A549 (cell line): Measurements from ENCODE around the gene RELN. TPM values are rescaled to one million over a fixed set of nuclear protein-coding genes. Genes with fewer than 3 reads are reported as not detected.

ENCODE experiments used
- ATAC-seq, 2 experiments: fragments of 200-7000 bp in 1 of 2; fragments of >200 bp in 1 of 2; cut with Nextera tagmentation in 1 of 2; cut with Tn5 transposase in 1 of 2; 3 replicates each; pipeline versions ENCODE4 v1.8.0 to v1.9.1; 2018 to 2020; ENCODE audit warnings: mild to moderate bottlenecking in 1 of 2, moderate library complexity in 1 of 2
- CTCF ChIA-PET: fragments of 300-600 bp; sonication (Branson Sonifier 250); formaldehyde crosslinking; extraction: SDS; loops from one replicate; lab custom pipeline; 2021; ENCODE audit warnings: antibody characterized with exemption, inconsistent platforms; lab: Yijun Ruan, JAX
- POLR2A ChIA-PET: fragments of 350-600 bp; formaldehyde crosslinking; extraction: SDS; loops from one replicate; lab custom pipeline; 2021; ENCODE audit warnings: antibody characterized with exemption, inconsistent platforms; lab: Yijun Ruan, JAX
- DNase-seq, 2 experiments: peaks; one replicate each; pipeline versions ENCODE4 v3.0.0 to v3.0.0-alpha.2; 2011 to 2016; ENCODE audit warnings: low read depth in 1 of 2, low spot score in 1 of 2
- FAIRE-seq: peaks from 2 replicates; lab custom pipeline; 2011; peaks lifted over from hg19 to GRCh38; lab: Jason Lieb, UNC
- H3K27ac ChIP-seq, 2 experiments: fragments of >200 bp; sonication (Bioruptor Twin); formaldehyde crosslinking; 3 replicates each; pipeline ENCODE4 v1.5.1; 2016 to 2017
- H3K4me1 ChIP-seq: fragments of >200 bp; sonication (Bioruptor Twin); formaldehyde crosslinking; 3 replicates; pipeline ENCODE4 v1.6.1; 2016
- H3K4me2 ChIP-seq: fragments of >200 bp; sonication (Bioruptor Twin); formaldehyde crosslinking; 3 replicates; pipeline ENCODE4 v1.6.1; 2016
- H3K4me3 ChIP-seq: fragments of >200 bp; sonication (Bioruptor Twin); formaldehyde crosslinking; 3 replicates; pipeline ENCODE4 v1.5.1; 2016
- H3K9me3 ChIP-seq: fragments of >200 bp; sonication (Bioruptor Twin); formaldehyde crosslinking; 3 replicates; pipeline ENCODE4 v1.6.1; 2016
- BCL3 ChIP-seq: fragments of >200 bp; sonication (Bioruptor Twin); formaldehyde crosslinking; IDR thresholded peaks from 3 replicates; pipeline ENCODE4 v1.6.1; 2016
- BHLHE40 ChIP-seq: IDR thresholded peaks from 2 replicates; pipeline ENCODE4 v1.6.1; 2012; ENCODE audit warnings: low read depth, low read length, inconsistent platforms
- CBX8 ChIP-seq: fragments of 200-600 bp; sonication (generic); IDR thresholded peaks from 2 replicates; pipeline ENCODE4 v1.6.1; 2016
- CEBPB ChIP-seq, 2 experiments: fragments of >200 bp in 1 of 2; sonication (Bioruptor Twin) in 1 of 2; formaldehyde crosslinking in 1 of 2; IDR thresholded peaks; 2 replicates each; pipeline ENCODE4 v1.6.1; 2012 to 2016
- ELK1 ChIP-seq: fragments of 150-350 bp; IDR thresholded peaks from 2 replicates; pipeline ENCODE4 v1.6.1; 2014; ENCODE audit warnings: low read depth, mild to moderate bottlenecking, low read length
- ESRRA ChIP-seq: fragments of 150-350 bp; IDR thresholded peaks from 2 replicates; pipeline ENCODE4 v1.6.1; 2014; ENCODE audit warnings: mild to moderate bottlenecking, low read length, borderline replicate concordance
- FOSL2 ChIP-seq, 2 experiments: fragments of 450-650 bp in 1 of 2; fragments of >200 bp in 1 of 2; sonication (Bioruptor Twin) in 1 of 2; formaldehyde crosslinking; IDR thresholded peaks; 2 replicates each; pipeline versions ENCODE4 v1.5.0 to v1.6.1; 2016 to 2020; ENCODE audit warnings: mild to moderate bottlenecking in 1 of 2, moderate library complexity in 1 of 2
- FOXS1 ChIP-seq: fragments of 250-450 bp; sonication (Bioruptor Pico); IDR thresholded peaks from 2 replicates; pipeline ENCODE4 v1.5.0; 2020; ENCODE audit warnings: mild to moderate bottlenecking, moderate library complexity
- HOXA7 ChIP-seq: fragments of 250-450 bp; sonication (Bioruptor Pico); IDR thresholded peaks from 2 replicates; pipeline ENCODE4 v1.5.0; 2020; ENCODE audit warnings: mild to moderate bottlenecking, moderate library complexity
- HOXB13 ChIP-seq: fragments of 250-450 bp; sonication (Bioruptor Pico); IDR thresholded peaks from 2 replicates; pipeline ENCODE4 v1.5.0; 2020; ENCODE audit warnings: low read depth, mild to moderate bottlenecking, moderate library complexity
- HOXB5 ChIP-seq: fragments of 250-450 bp; sonication (Bioruptor Pico); IDR thresholded peaks from 2 replicates; pipeline ENCODE4 v1.5.0; 2020; ENCODE audit warnings: mild to moderate bottlenecking, moderate library complexity
- KDM5A ChIP-seq: fragments of 200-600 bp; sonication (generic); IDR thresholded peaks from 2 replicates; pipeline ENCODE4 v1.6.1; 2016; ENCODE audit warnings: antibody characterized with exemption, mild to moderate bottlenecking
- MYC ChIP-seq: IDR thresholded peaks from 2 replicates; pipeline ENCODE4 v1.6.1; 2012; ENCODE audit warnings: mild to moderate bottlenecking, inconsistent platforms, low read length, improper control_type of control experiment, borderline replicate concordance
- NPAS2 ChIP-seq: fragments of 250-450 bp; sonication (Bioruptor Pico); IDR thresholded peaks from 2 replicates; pipeline ENCODE4 v1.8.0; 2022; ENCODE audit warnings: mild to moderate bottlenecking, moderate library complexity, borderline replicate concordance
- NR3C1 ChIP-seq: fragments of >200 bp; sonication (Bioruptor Twin); formaldehyde crosslinking; IDR thresholded peaks from 3 replicates; pipeline ENCODE4 v1.6.1; 2017
- PHF8 ChIP-seq: fragments of 200-600 bp; sonication (generic); IDR thresholded peaks from 2 replicates; pipeline ENCODE4 v1.6.1; 2016; ENCODE audit warnings: low read depth, mild to moderate bottlenecking, antibody characterized with exemption, moderate library complexity, borderline replicate concordance
- RAD21 ChIP-seq, 2 experiments: fragments of >200 bp in 1 of 2; sonication (Bioruptor Twin) in 1 of 2; formaldehyde crosslinking in 1 of 2; IDR thresholded peaks in 1 of 2; conservative IDR thresholded peaks in 1 of 2; 2 replicates in 1 of 2; 3 replicates in 1 of 2; pipeline ENCODE4 v1.6.1; 2012 to 2018; ENCODE audit warnings: inconsistent platforms in 1 of 2
- RARB ChIP-seq: fragments of 250-450 bp; sonication (Bioruptor Pico); IDR thresholded peaks from 2 replicates; pipeline ENCODE4 v1.8.0; 2021; ENCODE audit warnings: mild to moderate bottlenecking, moderate library complexity
- SMC3 ChIP-seq: fragments of >200 bp; sonication (Bioruptor Twin); formaldehyde crosslinking; IDR thresholded peaks from 3 replicates; pipeline ENCODE4 v1.6.1; 2018; ENCODE audit warnings: inconsistent platforms
- TFCP2L1 ChIP-seq: fragments of 250-450 bp; sonication (Bioruptor Pico); IDR thresholded peaks from 2 replicates; pipeline ENCODE4 v1.5.0; 2021; ENCODE audit warnings: mild to moderate bottlenecking
- ZNF302 ChIP-seq: fragments of 250-450 bp; sonication (Bioruptor Pico); IDR thresholded peaks from 2 replicates; pipeline ENCODE4 v1.9.0; 2021; ENCODE audit warnings: inconsistent platforms, mild to moderate bottlenecking, moderate library complexity
- WGBS: methylation state at CpG from one replicate; pipeline ENCODE4 v1.1.6; 2017; ENCODE audit errors: missing lambda C conversion rate; 5-methylcytosine and 5-hydroxymethylcytosine counted together
- polyA plus RNA-seq, 4 experiments: library from polyadenylated mRNA; depleted of rRNA in 3 of 4; stranded (reverse); fragments of >200 nt; fragmentation: RNase III in 1 of 4; extraction: RNeasy Plus Mini Kit Qiagen cat#74134 plus additional on column Dnase treatment in 1 of 4; gene quantifications; 2 replicates in 3 of 4; 3 replicates in 1 of 4; pipeline ENCODE4 v1.2.3, GENCODE V29; 2011 to 2017
- TF ChIP-seq, protein P1 (sequence below): IDR thresholded peaks from 2 replicates; pipeline ENCODE4 v1.6.1; 2012; ENCODE audit warnings: low read depth, borderline replicate concordance
- TF ChIP-seq, protein P2 (sequence below): fragments of 450-650 bp; IDR thresholded peaks from 2 replicates; pipeline ENCODE4 v1.6.1; 2014; ENCODE audit warnings: antibody characterized with exemption
- TF ChIP-seq, protein P3 (sequence below): IDR thresholded peaks from 2 replicates; pipeline ENCODE4 v1.6.1; 2012
- TF ChIP-seq, protein P4 (sequence below): fragments of >200 bp; sonication (Bioruptor Twin); formaldehyde crosslinking; IDR thresholded peaks from 2 replicates; pipeline ENCODE4 v1.6.1; 2016

The RELN gene
- polyA plus RNA-seq, 2 of the 4 experiments (the other 2 are of a cell fraction): not detected

DNA sequence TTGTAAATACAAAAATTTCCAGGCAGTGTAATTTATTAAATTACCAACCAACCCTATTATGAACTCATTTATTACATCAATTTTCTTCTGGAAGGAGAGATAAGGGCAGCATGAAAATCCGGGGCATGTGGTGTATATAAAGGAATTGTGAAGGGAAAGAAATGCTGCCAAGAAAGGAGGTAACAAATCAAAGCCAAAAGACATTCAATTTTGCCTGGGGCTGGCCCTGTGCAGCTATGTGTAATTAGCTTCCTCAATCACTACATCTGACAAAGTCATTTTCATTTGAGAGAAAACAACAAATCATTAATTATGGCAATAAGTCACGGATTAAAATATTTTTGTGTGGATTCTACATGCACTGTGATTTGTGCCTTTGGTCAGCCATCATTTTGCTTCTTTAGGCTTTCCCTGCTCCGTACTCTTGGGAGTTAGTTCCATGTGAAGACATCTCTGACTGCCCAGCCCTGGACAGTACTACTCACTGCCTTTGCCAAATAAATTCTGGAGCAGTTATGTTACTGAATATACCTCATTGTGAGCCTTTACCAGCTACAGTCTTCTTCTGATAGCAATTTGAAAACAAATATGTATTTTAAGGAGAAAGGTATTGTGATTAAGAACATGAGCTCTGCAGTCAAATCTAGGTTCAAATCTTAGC is 191.7 kb downstream of the RELN start (continued):
- TF ChIP-seq NPAS2 (CRISPR knock-in tag): no peak
- no peak for TF ChIP-seq PHF8
- TF ChIP-seq CBX8: no peak
- TF ChIP-seq FOXS1 (CRISPR knock-in tag): no peak
- no peak for TF ChIP-seq BHLHE40

- no peak overlapping the region for H3K27ac ChIP-seq
- 55% methylated on average over 7 of the region's 7 CpGs for WGBS
- no peak for DNase-seq
- CTCF ChIA-PET: no interaction called here
- no peak for FAIRE-seq
- no peak overlapping the region for H3K4me2 ChIP-seq
- no peak for ATAC-seq
- H3K4me3 ChIP-seq: no peak overlapping the region
- POLR2A ChIA-PET: no interaction called here
- no peaks in the 10 kb centered on the region for H3K4me1 ChIP-seq
- TF ChIP-seq, protein P1, sequence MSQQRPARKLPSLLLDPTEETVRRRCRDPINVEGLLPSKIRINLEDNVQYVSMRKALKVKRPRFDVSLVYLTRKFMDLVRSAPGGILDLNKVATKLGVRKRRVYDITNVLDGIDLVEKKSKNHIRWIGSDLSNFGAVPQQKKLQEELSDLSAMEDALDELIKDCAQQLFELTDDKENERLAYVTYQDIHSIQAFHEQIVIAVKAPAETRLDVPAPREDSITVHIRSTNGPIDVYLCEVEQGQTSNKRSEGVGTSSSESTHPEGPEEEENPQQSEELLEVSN: no peak
- TF ChIP-seq FOSL2 (IDR thresholded peaks at IDR 0.05) (no peak), FOSL2 (CRISPR knock-in tag; IDR thresholded peaks at IDR 0.05) (no peak), ELK1 (no peak), ZNF302 (CRISPR knock-in tag) (no peak), ESRRA (no peak), RAD21 (conservative IDR thresholded peaks at IDR 0.05 in 1 of 2, IDR thresholded peaks at IDR 0.05 in 1 of 2) (no peak), NR3C1 (no peak), TFCP2L1 (no peak), CEBPB (IDR thresholded peaks at IDR 0.05) (no peak), KDM5A (no peak), SMC3 (no peak), HOXB13 (no peak), HOXA7 (CRISPR knock-in tag) (no peak)
- TF ChIP-seq, protein P2, sequence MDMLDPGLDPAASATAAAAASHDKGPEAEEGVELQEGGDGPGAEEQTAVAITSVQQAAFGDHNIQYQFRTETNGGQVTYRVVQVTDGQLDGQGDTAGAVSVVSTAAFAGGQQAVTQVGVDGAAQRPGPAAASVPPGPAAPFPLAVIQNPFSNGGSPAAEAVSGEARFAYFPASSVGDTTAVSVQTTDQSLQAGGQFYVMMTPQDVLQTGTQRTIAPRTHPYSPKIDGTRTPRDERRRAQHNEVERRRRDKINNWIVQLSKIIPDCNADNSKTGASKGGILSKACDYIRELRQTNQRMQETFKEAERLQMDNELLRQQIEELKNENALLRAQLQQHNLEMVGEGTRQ: no peak
- no peaks in the 10 kb centered on the region for H3K9me3 ChIP-seq
Observed at GRCh38 chr7:103796327-103796962, 193.0 kb downstream of the RELN start.

DNA sequence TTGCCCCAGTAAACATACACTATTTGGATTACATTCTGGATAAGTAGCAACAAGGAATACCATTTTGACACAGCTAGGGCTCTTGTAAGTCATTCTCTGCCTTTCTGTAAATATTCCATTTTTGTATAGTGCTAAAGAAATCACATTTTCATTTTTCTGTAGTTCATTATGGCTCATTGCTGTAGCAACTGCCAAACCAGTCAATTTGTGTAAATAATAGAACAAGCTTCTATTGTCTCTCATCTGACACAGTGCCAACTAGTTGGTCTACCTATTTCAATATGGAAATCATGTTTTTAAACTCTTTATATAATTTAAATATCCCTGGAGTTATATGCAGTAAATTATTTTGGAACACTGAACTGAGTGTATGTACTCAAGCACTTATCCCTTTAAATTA is 193.7 kb downstream of the RELN start:
- Histone ChIP-seq H3K4me1 (no peaks in the 10 kb centered on the region), H3K27ac (no peak overlapping the region)
- ATAC-seq: no peak
- no peak for FAIRE-seq
- CTCF ChIA-PET: no interaction called here
- TF ChIP-seq, protein P3, sequence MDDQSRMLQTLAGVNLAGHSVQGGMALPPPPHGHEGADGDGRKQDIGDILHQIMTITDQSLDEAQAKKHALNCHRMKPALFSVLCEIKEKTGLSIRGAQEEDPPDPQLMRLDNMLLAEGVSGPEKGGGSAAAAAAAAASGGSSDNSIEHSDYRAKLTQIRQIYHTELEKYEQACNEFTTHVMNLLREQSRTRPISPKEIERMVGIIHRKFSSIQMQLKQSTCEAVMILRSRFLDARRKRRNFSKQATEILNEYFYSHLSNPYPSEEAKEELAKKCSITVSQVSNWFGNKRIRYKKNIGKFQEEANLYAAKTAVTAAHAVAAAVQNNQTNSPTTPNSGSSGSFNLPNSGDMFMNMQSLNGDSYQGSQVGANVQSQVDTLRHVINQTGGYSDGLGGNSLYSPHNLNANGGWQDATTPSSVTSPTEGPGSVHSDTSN: no peak
- TF ChIP-seq FOXS1 (CRISPR knock-in tag): no peak
- TF ChIP-seq HOXB5 (CRISPR knock-in tag): no peak
- no peak for TF ChIP-seq BCL3
- TF ChIP-seq, protein P4, sequence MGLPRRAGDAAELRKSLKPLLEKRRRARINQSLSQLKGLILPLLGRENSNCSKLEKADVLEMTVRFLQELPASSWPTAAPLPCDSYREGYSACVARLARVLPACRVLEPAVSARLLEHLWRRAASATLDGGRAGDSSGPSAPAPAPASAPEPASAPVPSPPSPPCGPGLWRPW: no peak
- TF ChIP-seq ELK1: no peak
- TF ChIP-seq RARB (CRISPR knock-in tag): no peak
- no peak for TF ChIP-seq MYC
- TF ChIP-seq, all 56 proteins: peak for 0
- no peak overlapping the region for H3K4me3 ChIP-seq
- POLR2A ChIA-PET: no interaction called here
- DNase-seq: no peak
- no peak overlapping the region for H3K4me2 ChIP-seq
- no peaks in the 10 kb centered on the region for H3K9me3 ChIP-seq
